GM23338 (cell line): ENCODE measurements around the gene RGS6.

Experiments used
- CREB1 ChIP-seq: fragments of 250-450 bp; sonication (Bioruptor Pico); IDR thresholded peaks from 2 replicates; pipeline ENCODE4 v1.5.0; 2020; ENCODE audit warnings: low read depth, mild to moderate bottlenecking, moderate library complexity
- CTCF ChIP-seq, 2 experiments: fragments of 200-600 bp in 1 of 2; sonication (generic) in 1 of 2; conservative IDR thresholded peaks; 2 replicates each; pipeline versions ENCODE4 v1.5.1 to v1.6.1; 2016 to 2017; ENCODE audit warnings: antibody characterized with exemption in 2 of 2, low read depth in 2 of 2, mild to moderate bottlenecking in 2 of 2, moderate library complexity in 1 of 2
- EZH2 ChIP-seq: fragments of 200-600 bp; sonication (generic); IDR thresholded peaks from one replicate; pipeline ENCODE4 v1.8.0; 2017; ENCODE audit warnings: antibody characterized with exemption, mild to moderate bottlenecking, low read depth; ENCODE audit not compliant: unreplicated experiment
- EZH2phosphoT487 ChIP-seq: fragments of 200-600 bp; sonication (generic); IDR thresholded peaks from one replicate; pipeline ENCODE4 v1.8.1; 2018; ENCODE audit warnings: antibody characterized with exemption; ENCODE audit not compliant: unreplicated experiment
- JUNB ChIP-seq: IDR thresholded peaks from one replicate; pipeline ENCODE4 v1.6.1; 2016; ENCODE audit warnings: antibody characterized with exemption; ENCODE audit not compliant: unreplicated experiment
- POLR2AphosphoS5 ChIP-seq: IDR thresholded peaks from 2 replicates; pipeline ENCODE4 v1.6.1; 2016; ENCODE audit warnings: antibody characterized with exemption, low read depth
- REST ChIP-seq: IDR thresholded peaks from one replicate; pipeline ENCODE4 v1.6.1; 2018; ENCODE audit warnings: antibody characterized with exemption; ENCODE audit not compliant: unreplicated experiment
- STAT1 ChIP-seq: IDR thresholded peaks from one replicate; pipeline ENCODE4 v1.6.1; 2016; ENCODE audit warnings: antibody characterized with exemption; ENCODE audit not compliant: unreplicated experiment
- ZNF331 ChIP-seq: fragments of 250-450 bp; sonication (Bioruptor Pico); IDR thresholded peaks from 2 replicates; pipeline ENCODE4 v1.5.0; 2020; ENCODE audit warnings: low read depth, mild to moderate bottlenecking, moderate library complexity
- ZNF462 ChIP-seq: fragments of 250-450 bp; sonication (Bioruptor Pico); IDR thresholded peaks from 2 replicates; pipeline ENCODE4 v1.5.0; 2020; ENCODE audit warnings: mild to moderate bottlenecking, moderate library complexity

- no peak for TF ChIP-seq CTCF (conservative IDR thresholded peaks at IDR 0.05; ENCODE audit: low read depth in 2 of 2)
- no peak for TF ChIP-seq EZH2
- no peak for TF ChIP-seq POLR2AphosphoS5
- TF ChIP-seq REST, result no peak
- no peak for TF ChIP-seq ZNF462
- no peak for TF ChIP-seq ZNF331 (CRISPR knock-in tag)
- no peak for TF ChIP-seq STAT1
- TF ChIP-seq CREB1 (CRISPR knock-in tag), result no peak
- TF ChIP-seq EZH2phosphoT487, result no peak
- no peak for TF ChIP-seq JUNB
Observed at GRCh38 chr14:72213424-72213823, 281.2 kb downstream of the RGS6 start.
